Peyer's patch (tissue), 4 donors: ENCODE results near the gene PPM1E.

Experiments used
- CTCF ChIP-seq, 6 experiments: fragments of 450-650 bp in 4 of 6; fragments of 200-600 bp in 2 of 6; sonication (generic) in 1 of 6; IDR thresholded peaks; one replicate each; pipeline ENCODE4 v1.5.1; 2017 to 2019; ENCODE audit warnings: antibody characterized with exemption in 6 of 6, mild to moderate bottlenecking in 3 of 6, moderate library complexity in 1 of 6
- POLR2A ChIP-seq, 2 donors: fragments of 450-650 bp; IDR thresholded peaks; one replicate each; pipeline ENCODE4 v1.5.1; 2017; ENCODE audit warnings: antibody characterized with exemption in 2 of 2, mild to moderate bottlenecking in 2 of 2, moderate library complexity in 2 of 2

GRCh38 chr17:58760248-58760647, 4.6 kb downstream of the PPM1E start:
- TF ChIP-seq CTCF (IDR thresholded peaks at IDR 0.05) (no peak), POLR2A (IDR thresholded peaks at IDR 0.05) (no peak)
